ENCODE measurements around the gene SLC25A4.
"Not testable (repeated sequence)": the region's sequence is repeated elsewhere in the genome, so short reads cannot be mapped to it uniquely, and the experiment has no call there.

SLC25A4 gene

DNA sequence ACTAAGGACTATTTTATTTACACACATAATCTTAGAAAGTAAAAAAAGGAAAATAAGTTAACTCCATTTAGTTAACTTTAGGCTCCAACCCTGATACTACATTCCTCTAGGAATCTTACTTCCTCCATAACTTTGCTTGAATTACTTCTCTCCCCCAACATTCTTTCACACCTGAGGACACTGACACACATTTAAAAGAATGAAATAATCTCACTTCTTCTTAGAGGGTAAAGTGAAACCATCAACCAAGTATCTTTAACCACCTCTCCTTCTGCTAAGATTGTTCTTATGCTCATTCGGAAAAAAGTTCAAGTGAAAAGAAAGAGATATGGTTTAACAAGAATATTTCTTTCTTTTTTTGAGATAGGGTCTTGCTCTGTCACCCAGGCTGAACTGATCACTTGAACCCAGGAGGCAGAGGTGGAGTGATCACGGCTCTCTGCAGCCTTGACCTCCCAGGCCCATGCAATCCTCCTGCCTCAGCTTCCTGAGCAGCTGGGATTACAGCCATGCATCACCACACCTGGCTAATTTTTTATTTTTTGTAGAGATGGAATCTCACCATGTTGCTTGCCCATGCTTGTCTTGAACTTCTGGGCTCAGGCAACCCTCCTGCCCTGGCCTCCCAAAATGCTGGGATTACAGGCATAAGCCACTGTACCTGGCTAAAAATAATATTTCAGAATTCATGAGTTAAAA, 28.5 kb downstream of the SLC25A4 start:
- no peak for DNase-seq (ENCODE audit: low read depth in 4 of 4, low spot score in 1 of 4)

DNA sequence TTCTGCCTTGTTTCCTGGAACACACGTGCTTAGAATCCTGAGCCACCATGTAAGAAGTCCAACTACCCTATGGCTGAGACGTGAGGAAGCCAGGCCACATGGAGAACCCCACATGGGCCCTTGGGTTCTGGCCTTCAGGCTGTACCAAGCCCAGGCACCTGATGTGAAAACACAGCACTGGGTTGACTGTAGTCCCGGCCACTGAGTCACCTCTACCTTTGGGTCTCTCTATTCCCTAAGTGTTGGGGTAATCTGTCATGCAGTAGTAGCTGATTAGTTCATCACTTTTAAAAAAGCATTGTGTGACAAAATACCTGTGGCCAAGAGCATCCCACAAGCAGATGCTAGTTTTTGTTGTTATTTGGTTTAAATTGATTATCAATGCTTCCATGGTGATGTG, 36.4 kb downstream of the SLC25A4 start:
- DNase-seq (ENCODE audit: low read depth in 4 of 4, low spot score in 1 of 4), result no peak

DNA sequence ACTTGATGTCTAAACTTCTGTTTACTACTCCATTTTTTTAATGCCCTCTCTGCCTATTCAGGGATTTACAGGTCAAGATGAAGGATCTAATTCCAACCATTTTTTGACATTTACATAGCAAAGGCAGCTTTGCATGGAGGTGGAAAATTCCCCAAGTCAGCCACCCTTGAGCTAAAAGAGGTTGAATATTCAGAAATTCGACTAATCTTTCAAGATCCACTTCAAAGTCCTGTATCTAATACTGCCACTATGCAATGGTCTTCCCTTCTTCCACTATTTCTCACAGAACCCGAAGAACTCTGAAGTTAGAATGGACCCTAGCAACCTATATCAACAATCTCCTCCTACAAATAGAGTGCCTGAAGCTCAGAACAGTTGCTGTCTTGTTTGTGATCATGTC, 39.2 kb downstream of the SLC25A4 start:
- no peak for DNase-seq (ENCODE audit: low read depth in 4 of 4, low spot score in 1 of 4)

DNA sequence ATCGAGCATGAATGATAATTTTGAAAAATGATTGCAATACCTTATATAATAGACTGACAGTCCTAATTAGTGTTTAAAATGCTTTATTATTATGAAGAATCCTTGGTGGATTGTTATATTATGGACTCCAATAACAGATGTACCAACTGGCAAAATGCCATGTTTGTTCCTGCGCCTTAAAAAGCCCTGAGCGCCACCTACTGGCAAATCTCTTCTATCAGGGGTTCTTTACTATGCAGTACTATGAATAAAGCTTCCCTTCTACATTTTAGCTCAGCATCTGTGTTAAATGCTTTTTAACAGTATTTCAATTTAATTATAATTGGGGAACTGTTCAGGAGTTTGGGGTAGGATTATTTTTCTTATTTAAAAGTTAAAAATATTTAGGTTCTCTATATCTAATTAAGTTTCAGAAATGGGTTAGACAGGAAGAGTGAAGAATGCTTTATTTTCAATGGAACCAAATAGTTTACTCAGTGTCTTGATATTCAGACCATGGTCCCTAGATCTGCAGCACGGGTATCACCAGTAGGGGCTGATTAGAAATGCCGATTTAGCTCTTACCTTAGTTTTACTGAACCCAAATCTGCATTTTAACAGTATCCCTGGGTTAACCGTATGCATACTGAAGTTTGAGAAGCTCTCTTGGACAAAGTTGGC, 40.7 kb downstream of the SLC25A4 start:
- peak; percentile 58 to 80 (median 66) for DNase-seq (ENCODE audit: low read depth in 4 of 4, low spot score in 1 of 4)

DNA sequence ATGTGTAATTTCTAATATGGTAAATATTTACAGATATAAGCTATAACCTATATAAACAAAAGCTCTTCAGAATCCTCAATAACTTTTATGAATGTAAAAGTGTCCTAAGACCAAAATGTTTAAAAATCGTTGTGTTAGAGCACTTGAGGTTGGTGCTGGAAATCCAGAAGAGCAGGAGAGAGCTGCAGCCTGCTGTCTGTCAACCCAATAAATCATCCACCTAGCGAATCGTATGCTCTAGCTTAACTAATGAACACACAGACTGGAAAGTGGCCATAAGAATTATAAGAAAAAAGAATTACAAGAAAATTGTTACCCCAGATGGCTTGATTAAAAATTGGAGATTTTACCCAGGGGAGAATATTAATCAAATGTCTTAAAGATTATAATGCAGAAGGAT, 43.7 kb downstream of the SLC25A4 start:
- DNase-seq (ENCODE audit: low read depth in 4 of 4, low spot score in 1 of 4), result no peak

DNA sequence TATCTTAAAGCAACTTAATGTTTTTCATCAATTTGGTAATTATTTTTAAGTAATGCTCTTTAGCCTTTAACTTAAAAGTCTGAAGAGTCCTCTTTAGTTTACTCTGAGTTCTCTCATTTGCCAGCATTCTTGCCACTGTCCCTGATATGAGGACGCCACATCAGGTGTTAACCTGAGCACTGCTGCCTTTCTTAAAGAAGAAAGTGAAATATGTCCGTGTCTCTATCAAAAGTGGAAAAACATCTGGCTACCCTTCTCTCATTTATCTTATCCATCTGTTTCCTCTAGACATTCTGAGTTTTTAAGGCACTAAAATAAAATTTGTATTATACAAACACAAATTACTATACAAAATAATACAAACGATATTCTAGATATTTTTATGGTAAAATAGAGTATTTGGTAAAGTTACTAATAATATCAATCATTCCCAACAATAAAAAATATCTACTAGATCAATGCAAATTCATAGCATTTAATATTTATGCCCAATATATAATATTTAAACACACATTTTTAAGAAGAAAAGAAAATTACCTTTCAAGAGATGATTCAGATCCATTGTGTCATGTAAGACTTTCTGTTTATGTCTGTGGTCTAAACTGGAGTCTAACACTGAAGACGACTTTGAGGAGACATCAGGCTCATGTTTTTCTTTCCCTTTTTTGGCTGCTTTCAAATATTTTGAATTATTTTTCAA, 46.7 kb downstream of the SLC25A4 start:
- no peak for DNase-seq (ENCODE audit: low read depth in 4 of 4, low spot score in 1 of 4)

DNA sequence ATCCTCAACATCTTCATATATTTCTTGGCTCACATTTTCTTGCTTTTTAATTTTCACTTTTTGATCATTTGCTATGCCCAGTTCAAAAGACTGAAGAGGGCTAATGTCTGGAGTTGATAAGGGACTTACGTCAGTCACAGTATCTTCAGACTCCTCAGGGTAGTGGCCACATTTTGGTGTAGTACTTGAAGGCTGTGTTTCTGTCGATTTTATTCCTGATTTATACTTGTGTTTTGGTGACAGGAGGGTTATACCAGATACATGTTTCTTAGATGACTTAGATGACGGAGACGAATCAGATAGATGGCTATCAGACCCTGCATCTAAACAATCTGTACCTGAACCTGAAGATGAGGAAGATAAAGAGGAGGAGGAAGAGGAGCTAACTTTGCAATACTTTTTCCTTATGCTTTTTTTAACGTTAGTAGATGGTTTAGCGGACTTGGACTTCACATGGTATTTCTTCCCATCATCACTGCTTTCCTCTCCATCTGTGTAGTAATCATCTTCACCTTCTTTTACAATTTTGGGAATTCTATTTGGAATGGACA, 47.3 kb downstream of the SLC25A4 start:
- no peak for DNase-seq (ENCODE audit: low read depth in 4 of 4, low spot score in 1 of 4)

DNA sequence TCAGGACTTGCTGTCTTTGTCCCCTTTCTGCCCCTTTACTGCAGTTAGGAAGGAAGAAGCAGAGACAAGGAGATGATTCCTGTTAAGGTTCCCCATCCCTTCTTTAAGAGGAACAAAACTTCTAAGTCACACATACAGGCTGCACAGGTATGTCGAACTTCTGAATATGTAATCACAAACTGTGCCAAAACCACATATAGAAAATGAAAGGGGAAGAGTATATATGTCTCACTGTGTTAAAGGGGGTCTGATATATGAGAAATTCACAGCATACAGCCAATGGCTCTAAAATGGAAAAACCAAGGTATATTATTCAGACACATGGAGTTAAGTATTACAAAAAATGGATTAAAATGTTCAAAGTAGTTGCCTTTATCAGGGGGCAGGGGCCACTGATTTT, 49.0 kb downstream of the SLC25A4 start:
- DNase-seq (ENCODE audit: low read depth in 4 of 4, low spot score in 1 of 4), result no peak

DNA sequence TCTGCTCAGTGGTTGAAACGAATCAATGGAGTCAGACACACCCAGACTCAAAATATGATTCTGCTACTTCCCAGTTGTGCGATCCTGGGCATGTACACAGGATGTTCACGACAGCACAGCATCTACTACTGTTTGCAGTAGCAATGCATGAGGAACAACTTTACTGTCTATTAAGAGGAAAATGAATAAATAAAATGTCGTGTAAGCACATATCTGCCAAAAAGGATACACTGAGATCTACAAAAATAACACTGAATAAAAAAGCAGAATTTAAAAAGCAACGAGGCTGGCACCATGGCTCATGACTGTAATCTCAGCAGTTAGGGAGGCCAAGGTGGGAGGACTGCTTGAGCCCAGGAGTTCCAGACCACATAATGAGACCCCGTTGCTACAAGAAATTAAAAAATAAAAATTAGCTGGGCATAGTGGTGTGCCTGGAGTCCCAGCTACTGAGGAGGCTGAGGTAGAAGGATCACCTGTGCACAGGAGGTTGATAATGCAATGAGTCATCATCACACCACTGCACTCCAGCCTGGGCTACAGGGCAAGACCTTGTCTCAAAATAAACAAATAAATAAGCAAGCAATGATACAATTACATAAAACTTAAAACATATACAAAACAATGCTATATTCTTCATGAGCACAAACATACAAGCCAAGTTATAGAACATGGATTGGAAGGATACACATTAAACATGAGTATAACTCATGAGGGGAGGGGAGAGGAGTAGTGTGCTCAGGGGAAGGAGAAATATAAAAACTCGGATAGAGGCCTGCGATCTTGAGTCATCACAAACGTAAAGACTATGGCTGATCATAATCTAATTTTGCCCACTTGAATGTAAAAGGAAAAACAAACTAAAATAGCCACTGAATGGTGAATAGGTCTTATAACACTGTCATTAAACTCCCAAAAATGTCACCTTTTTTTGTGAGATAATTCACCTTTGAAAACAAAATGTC, 52.1 kb downstream of the SLC25A4 start:
- DNase-seq (ENCODE audit: low read depth in 4 of 4, low spot score in 1 of 4), result no peak

DNA sequence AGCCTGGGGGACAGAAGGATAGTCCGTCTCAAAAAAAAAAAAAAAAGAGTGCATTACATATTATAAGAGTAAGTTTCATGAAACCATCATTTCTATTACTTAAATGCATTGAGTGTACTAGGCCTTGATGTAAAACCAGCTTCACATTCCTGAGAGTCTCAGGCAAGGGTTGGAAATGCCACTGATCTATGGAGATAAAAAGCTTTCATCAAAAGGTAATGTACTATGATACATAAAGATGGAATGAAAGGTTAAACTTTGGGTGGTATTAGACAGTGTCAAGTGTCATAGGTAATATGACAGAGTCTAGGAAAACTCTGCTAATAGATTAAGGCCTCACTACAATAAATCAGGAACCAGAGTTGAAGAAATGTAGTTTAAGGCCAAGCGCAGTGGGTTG, 53.4 kb downstream of the SLC25A4 start:
- no peak for DNase-seq (ENCODE audit: low read depth in 4 of 4, low spot score in 1 of 4)

DNA sequence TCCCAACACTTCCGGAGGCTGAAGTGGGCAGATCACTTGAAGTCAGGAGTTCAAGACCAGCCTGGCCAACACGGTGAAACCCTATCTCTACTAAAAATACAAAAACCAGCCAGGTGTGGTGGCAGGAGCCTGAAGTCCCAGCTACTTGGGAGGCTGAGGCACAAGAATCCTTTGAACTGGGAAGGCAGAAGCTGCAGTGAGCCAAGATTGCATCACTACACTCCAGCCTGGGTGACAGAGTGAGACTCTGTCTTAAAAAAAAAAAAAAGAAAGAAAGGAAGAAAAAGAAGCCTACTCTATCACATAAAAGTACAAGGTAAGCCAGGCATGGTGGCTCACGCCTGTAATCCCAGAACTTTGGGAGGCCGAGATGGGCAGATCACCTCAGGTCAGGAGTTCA, 55.1 kb downstream of the SLC25A4 start:
- not testable (repeated sequence) for DNase-seq (ENCODE audit: low read depth in 4 of 4, low spot score in 1 of 4)
